HG02884 (cell line): Measurements from ENCODE around the gene PSMD14.

ENCODE experiments used
- ATAC-seq: cut with Tn5 transposase; IDR thresholded peaks from one replicate; pipeline ENCODE4 v1.9.1; 2021; ENCODE audit warnings: mild to moderate bottlenecking, moderate library complexity; ENCODE audit not compliant: unreplicated experiment

Gene PSMD14

DNA sequence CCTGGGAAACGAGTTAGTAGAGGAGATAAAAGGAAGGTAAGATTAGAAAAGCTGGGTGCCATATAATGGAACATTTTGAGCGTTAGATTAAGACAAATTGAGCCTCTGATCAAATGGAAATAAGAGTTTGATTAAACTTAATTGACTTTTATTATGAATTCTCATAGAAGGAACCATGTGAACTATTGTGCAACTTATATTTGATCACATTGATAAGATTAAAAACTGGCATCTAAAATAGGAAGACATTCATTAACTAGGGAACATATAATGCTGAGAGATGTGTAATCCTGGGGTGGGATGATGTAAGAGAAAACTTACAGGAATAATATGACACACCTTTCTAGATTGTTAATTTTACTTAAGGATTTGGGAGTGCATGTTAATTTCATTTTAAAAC is 130.4 kb downstream of the PSMD14 start:
- no peak for ATAC-seq

DNA sequence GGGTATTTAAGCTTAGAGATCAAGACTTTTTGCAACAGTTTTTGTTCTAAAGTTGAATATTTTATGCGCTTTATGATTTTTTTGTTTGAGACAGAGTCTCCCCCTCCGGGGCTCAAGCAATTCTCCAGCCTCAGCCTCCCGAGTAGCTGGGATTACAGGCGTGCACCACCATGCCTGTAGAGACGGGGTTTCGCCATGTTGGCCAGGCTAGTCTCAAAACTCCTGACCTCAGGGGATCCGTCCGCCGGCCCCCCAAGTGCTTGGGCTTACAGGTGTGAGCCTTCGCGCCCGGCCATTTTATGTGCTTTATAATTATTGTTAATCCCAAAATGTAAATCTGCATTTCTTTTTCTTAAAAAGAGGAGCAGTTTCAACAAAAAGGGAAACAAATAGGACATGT is 136.9 kb downstream of the PSMD14 start:
- ATAC-seq, result no peak

DNA sequence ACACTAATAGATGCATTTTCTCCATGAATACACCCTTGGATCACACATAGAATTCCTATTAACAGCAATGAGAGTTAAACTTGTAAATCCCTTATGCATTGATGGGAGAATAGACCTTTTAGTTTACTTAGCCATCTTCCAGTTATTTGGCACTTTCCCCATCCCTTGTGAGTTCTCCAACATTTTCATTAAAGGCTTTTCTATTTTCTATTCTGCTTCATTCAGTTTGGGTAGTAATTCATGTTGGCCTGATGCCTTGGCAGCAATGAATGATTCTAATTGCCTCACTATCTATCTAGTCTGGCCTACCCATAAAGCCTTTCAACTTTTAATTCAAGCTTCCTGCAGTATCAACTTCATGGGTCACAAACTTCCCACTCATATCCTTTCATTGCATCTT is 140.2 kb downstream of the PSMD14 start:
- ATAC-seq, result no peak
